Suprapubic skin (tissue), 4 donors: Measurements from ENCODE around the gene CDH13.

Experiments used
- CTCF ChIP-seq, 2 donors: fragments of 200-600 bp in 1 of 2; fragments of 450-650 bp in 1 of 2; sonication (generic) in 1 of 2; IDR thresholded peaks; one replicate each; pipeline ENCODE4 v1.5.1; 2016 to 2019; ENCODE audit warnings: antibody characterized with exemption in 2 of 2, mild to moderate bottlenecking in 1 of 2, moderate library complexity in 1 of 2
- EP300 ChIP-seq: sonication (generic); formaldehyde crosslinking; IDR thresholded peaks from one replicate; pipeline ENCODE4 v1.6.1; 2017; ENCODE audit warnings: antibody characterized with exemption
- POLR2A ChIP-seq, 2 donors: fragments of 450-650 bp; IDR thresholded peaks; one replicate each; pipeline ENCODE4 v1.6.1; 2017; ENCODE audit warnings: antibody characterized with exemption in 2 of 2, mild to moderate bottlenecking in 2 of 2, moderate library complexity in 2 of 2
- POLR2AphosphoS5 ChIP-seq, 3 donors: sonication (generic); formaldehyde crosslinking; IDR thresholded peaks; one replicate each; pipeline ENCODE4 v1.6.1; 2017; ENCODE audit warnings: antibody characterized with exemption in 3 of 3

GRCh38 chr16:82634955-82635610 lies 8.3 kb downstream of the CDH13 start:
- TF ChIP-seq CTCF (IDR thresholded peaks at IDR 0.05) (no peak), POLR2A (IDR thresholded peaks at IDR 0.05) (no peak), POLR2AphosphoS5 (IDR thresholded peaks at IDR 0.05) (no peak), EP300 (no peak)
